Omental fat pad (tissue), 4 donors: ENCODE measurements around the gene BTG4. TPM values are rescaled to one million over a fixed set of nuclear protein-coding genes. Genes with fewer than 3 reads are reported as not detected.

Experiments
- ATAC-seq: fragments of 150-250 bp; one replicate; pipeline ENCODE4 v1.9.1; 2016; ENCODE audit warnings: mild to moderate bottlenecking, moderate library complexity; ENCODE audit not compliant: low FRiP score
- DNase-seq: peaks from one replicate; pipeline ENCODE4 v3.0.0-alpha.2; 2019; ENCODE audit warnings: low spot score
- CTCF ChIP-seq, 3 donors: fragments of 450-650 bp; IDR thresholded peaks; one replicate each; pipeline ENCODE4 v1.5.1; 2016 to 2017; ENCODE audit warnings: antibody characterized with exemption in 3 of 3, mild to moderate bottlenecking in 3 of 3, moderate library complexity in 2 of 3
- total RNA-seq, 4 donors: library from RNA; depleted of rRNA; stranded (reverse); fragments of >200 nt; gene quantifications; one replicate each; pipeline ENCODE4 v1.1.0, GENCODE V29; 2016

BTG4 gene
- total RNA-seq, 4 donors from 2014 or later = not detected

DNA sequence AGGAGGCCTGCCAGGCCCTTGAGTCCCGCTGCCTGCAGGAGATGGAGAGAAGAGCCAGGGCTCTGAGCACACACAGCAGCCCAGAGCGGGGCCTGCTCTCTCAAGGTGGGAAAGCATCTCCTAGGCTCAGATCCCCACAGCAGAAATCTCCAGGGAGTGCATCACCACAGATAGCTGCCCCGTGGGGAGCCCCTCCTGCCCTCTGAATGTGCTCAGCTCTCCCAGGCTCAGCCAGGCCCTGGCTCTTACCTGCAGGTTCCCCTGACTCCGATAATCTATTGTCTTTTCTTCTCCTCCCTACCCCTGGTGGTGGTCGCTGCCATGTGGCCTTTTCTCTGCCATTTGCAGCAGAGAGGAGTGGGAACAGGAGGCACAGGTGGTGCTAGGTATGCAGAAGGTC, 49.9 kb downstream of the BTG4 start:
- no peak for ATAC-seq
- no peak for TF ChIP-seq CTCF (IDR thresholded peaks at IDR 0.05)
- DNase-seq = no peak

- TF ChIP-seq CTCF (IDR thresholded peaks at IDR 0.05) = no peak
- ATAC-seq = peak; percentile 40
- no peak for DNase-seq
Observed at GRCh38 chr11:111461460-111462235, 50.5 kb downstream of the BTG4 start.

GRCh38 chr11:111460856-111461255, 51.3 kb downstream of the BTG4 start:
- DNase-seq (no peak), ATAC-seq (no peak)
- TF ChIP-seq CTCF (IDR thresholded peaks at IDR 0.05) = no peak

- ATAC-seq (no peak), DNase-seq (no peak)
- no peak for TF ChIP-seq CTCF (IDR thresholded peaks at IDR 0.05)
Observed at GRCh38 chr11:111460340-111460739, 51.8 kb downstream of the BTG4 start.

DNA sequence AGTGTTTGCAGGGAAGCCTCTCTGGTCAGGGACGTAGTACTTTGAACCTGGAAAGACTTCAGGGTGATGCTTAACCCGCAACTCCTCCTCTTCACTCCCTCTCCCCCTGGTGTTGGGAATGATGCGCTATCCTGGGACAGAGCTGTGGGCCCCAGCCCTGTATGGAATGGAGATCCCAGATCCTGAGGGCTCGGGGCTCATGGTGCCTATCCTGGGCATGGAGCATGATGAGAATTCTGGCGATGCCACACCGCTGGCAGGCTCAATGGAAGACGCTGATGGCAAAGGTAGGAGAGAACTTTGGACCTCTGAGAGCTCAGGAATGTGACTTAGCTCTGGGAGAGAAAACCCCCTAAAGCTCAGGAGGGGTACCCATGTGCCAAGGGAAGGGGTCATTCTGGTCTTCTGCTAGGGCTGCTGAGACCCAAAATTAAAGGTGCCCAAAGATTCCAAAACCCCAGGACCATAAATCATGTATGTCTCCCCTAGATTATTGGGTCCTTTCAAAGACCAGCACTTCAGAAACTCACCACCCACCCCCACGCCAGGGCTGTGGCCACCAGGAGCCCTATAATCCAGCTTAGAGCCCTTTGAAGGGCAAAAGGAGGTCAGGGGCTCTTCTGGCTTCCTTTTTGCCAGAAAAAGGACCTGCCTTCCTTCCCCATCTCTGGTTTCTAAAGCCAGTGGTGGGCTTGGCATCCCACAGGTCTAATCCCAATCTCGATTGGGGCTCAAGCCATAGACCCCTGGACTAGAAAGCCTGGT, 52.5 kb downstream of the BTG4 start:
- ATAC-seq = no peak
- no peak for DNase-seq
- no peak for TF ChIP-seq CTCF (IDR thresholded peaks at IDR 0.05)

DNA sequence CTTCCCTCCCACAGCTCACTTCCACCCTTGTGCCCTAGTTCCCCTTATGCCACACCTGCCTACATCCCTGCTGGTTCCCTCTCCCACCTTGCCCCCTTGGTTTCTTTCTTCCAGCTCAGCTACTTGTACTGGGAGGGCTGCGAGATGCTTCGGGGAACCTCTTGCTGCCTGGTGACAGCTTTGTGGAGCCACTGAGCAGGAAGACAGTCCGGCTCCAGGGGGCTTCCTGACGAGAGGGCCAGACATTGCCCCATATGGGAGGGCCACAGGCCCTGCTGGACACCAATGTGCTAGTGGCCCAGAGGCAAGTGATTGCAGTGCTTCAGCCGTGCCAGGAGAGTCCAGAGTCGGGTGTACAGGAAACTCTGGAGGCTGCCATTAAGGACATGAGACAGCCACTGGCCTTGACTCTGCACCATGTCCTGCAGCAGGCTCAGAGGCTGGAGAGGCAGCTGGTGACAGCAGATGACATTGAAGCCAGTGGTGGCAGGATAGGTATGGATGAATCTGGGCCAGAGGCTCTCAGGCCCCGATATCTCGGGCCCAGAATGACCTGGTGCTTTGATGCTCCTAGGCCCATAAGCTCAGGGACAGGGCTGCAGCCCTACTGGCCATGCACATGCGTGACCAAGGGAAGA, 54.3 kb downstream of the BTG4 start:
- TF ChIP-seq CTCF (IDR thresholded peaks at IDR 0.05) = no peak
- no peak for DNase-seq
- no peak for ATAC-seq
